Ovary (tissue), 9 donors: ENCODE measurements around the gene PYGL. TPM values are rescaled to one million over a fixed set of nuclear protein-coding genes. Genes with fewer than 3 reads are reported as not detected.

ENCODE experiments used
- DNase-seq, 5 donors: peaks; one replicate each; pipeline ENCODE4 v3.0.0-alpha.2; 2019 to 2020
- H3K27ac ChIP-seq, 2 donors: fragments of 200-600 bp; one replicate each; pipeline versions ENCODE4 v1.5.1 to v1.8.0; 2019 to 2022
- H3K27me3 ChIP-seq: fragments of 200-600 bp; one replicate; pipeline ENCODE4 v1.8.0; 2022
- H3K36me3 ChIP-seq: fragments of 200-600 bp; sonication (generic); one replicate; pipeline ENCODE4 v1.5.1; 2019
- H3K4me1 ChIP-seq: one replicate; pipeline ENCODE4 v1.8.1; 2013; ENCODE audit warnings: mild to moderate bottlenecking, moderate library complexity; ENCODE audit not compliant: insufficient read depth
- H3K4me3 ChIP-seq: fragments of 200-600 bp; sonication (generic); one replicate; pipeline ENCODE4 v1.5.1; 2017
- H3K9me3 ChIP-seq, 2 donors: fragments of 200-600 bp in 1 of 2; sonication (generic) in 1 of 2; one replicate each; pipeline versions ENCODE4 v1.5.1 to v1.8.1; 2013 to 2019; ENCODE audit warnings: mild to moderate bottlenecking in 1 of 2, moderate library complexity in 1 of 2
- CTCF ChIP-seq, 3 donors: fragments of 450-650 bp in 2 of 3; fragments of 200-600 bp in 1 of 3; IDR thresholded peaks; one replicate each; pipeline versions ENCODE4 v1.5.1 to v1.8.0; 2016 to 2022; ENCODE audit warnings: antibody characterized with exemption in 3 of 3, mild to moderate bottlenecking in 1 of 3
- EP300 ChIP-seq: sonication (generic); formaldehyde crosslinking; IDR thresholded peaks from one replicate; pipeline ENCODE4 v1.6.1; 2017; ENCODE audit warnings: antibody characterized with exemption
- POLR2A ChIP-seq: fragments of 450-650 bp; IDR thresholded peaks from one replicate; pipeline ENCODE4 v1.6.1; 2017; ENCODE audit warnings: antibody characterized with exemption, mild to moderate bottlenecking, moderate library complexity
- WGBS, 3 donors: extraction: QIAGEN DNeasy Blood & Tissue Kit in 1 of 3; methylation state at CpG; one replicate each; pipeline versions ENCODE4 v1.1.5 to v1.1.7; 2013 to 2017; 5-methylcytosine and 5-hydroxymethylcytosine counted together
- intact Hi-C, 4 donors: fragments of 100-400 bp; cut with DNase I; formaldehyde crosslinking; loops; one replicate each; pipeline versions ENCODE4 v1.11.0 to v1.15.1; 2022 to 2023
- polyA plus RNA-seq, 2 donors: library from polyadenylated mRNA; stranded (reverse); fragments of 200-250 nt in 1 of 2; fragments of 350-450 nt in 1 of 2; fragmentation: Illumina TruSeq in 1 of 2; extraction: RNeasy Lipid Tissue Mini Kit (QIAGEN cat#74804) in 1 of 2; gene quantifications; one replicate each; pipeline ENCODE4 v1.2.3, GENCODE V29; 2013 to 2014
- total RNA-seq, 7 donors: library from RNA; depleted of rRNA in 2 of 7; stranded (reverse); fragments of >200 nt in 2 of 7; fragmentation: NEBNext Ultra II Directional in 3 of 7; extraction: Animal tissue kit (Norgen Biotek cat#: 25700) in 3 of 7; gene quantifications; one replicate each; pipeline versions ENCODE4 v1.1.0 to v1.2.4, GENCODE V29; 2016 to 2023
- donor health status: DM: no; HTN: no; CAD: no; lungs with moderate emphysema.
- donor health status: DM: no; HTN: no; CAD: no.
- donor health status: Bipolar disorder and iron deficiency.
- donor health status: DM: yes; HTN: yes; CAD: no.
- donor health status: DM: no; HTN: no; CAD: no.
- donor health status: DM: yes; HTN: yes; CAD: no.

PYGL gene
- total and polyA plus RNA-seq, 9 donors, result 19.6 to 53.7 (median 32.6) TPM

GRCh38 chr14:50974118-50974517 is 29.8 kb upstream of the PYGL start:
- no peaks in the 10 kb centered on the region for H3K27me3 ChIP-seq
- WGBS, 3 donors, result 90 to 94% (median 93%) methylated on average over 5 of the region's 5 CpGs
- H3K36me3 ChIP-seq, result no peaks in the 10 kb centered on the region
- no peaks in the 10 kb centered on the region for H3K9me3 ChIP-seq
- DNase-seq, result no peak
- intact Hi-C loops, result loop anchor here in 1 of 4 donors (5.0 kb wide), 1 partner anchor 833 kb away; no protein-coding TSS in a partner anchor
- no peak overlapping the region for H3K27ac ChIP-seq
- no peaks in the 10 kb centered on the region for H3K4me1 ChIP-seq
- no peak for TF ChIP-seq EP300
- no peak for TF ChIP-seq POLR2A
- TF ChIP-seq CTCF (IDR thresholded peaks at IDR 0.05), result no peak
- H3K4me3 ChIP-seq, result no peak overlapping the region

GRCh38 chr14:50972734-50973133 is 28.5 kb upstream of the PYGL start:
- Histone ChIP-seq H3K4me3 (no peak overlapping the region), H3K36me3 (no peaks in the 10 kb centered on the region), H3K4me1 (no peaks in the 10 kb centered on the region), H3K9me3 (no peaks in the 10 kb centered on the region), H3K27me3 (no peaks in the 10 kb centered on the region), H3K27ac (no peak overlapping the region)
- intact Hi-C loops, result loop anchor here in 1 of 4 donors (5.0 kb wide), 1 partner anchor 835 kb away; no protein-coding TSS in a partner anchor
- 93 to 96% (median 95%) methylated on average over 11 of the region's 11 CpGs for WGBS, 3 donors
- TF ChIP-seq CTCF (IDR thresholded peaks at IDR 0.05) (no peak), EP300 (no peak), POLR2A (no peak)
- DNase-seq, result no peak

- Histone ChIP-seq H3K27ac (no peak overlapping the region), H3K36me3 (no peaks in the 10 kb centered on the region), H3K9me3 (no peaks in the 10 kb centered on the region), H3K27me3 (no peaks in the 10 kb centered on the region), H3K4me3 (no peak overlapping the region), H3K4me1 (no peaks in the 10 kb centered on the region)
- intact Hi-C loops, result loop anchor here in 1 of 4 donors (5.0 kb wide), 1 partner anchor 836 kb away; no protein-coding TSS in a partner anchor
- no peak for TF ChIP-seq POLR2A
- no peak for DNase-seq
- 85 to 87% (median 86%) methylated on average over 6 of the region's 6 CpGs for WGBS, 3 donors
These were observed 26.9 kb upstream of the PYGL start for GRCh38 chr14:50970886-50971781.

GRCh38 chr14:50967790-50968189 is 23.5 kb upstream of the PYGL start:
- Histone ChIP-seq H3K4me1 (peaks cover 2% of the 10 kb centered on the region), H3K9me3 (no peaks in the 10 kb centered on the region), H3K4me3 (no peak overlapping the region), H3K27ac (no peak overlapping the region), H3K27me3 (no peaks in the 10 kb centered on the region), H3K36me3 (no peaks in the 10 kb centered on the region)
- no peak for TF ChIP-seq POLR2A
- TF ChIP-seq CTCF (IDR thresholded peaks at IDR 0.05), result no peak
- no peak for TF ChIP-seq EP300
- 54 to 60% (median 60%) methylated on average over 2 of the region's 2 CpGs for WGBS, 3 donors
- DNase-seq, result no peak
- intact Hi-C loops, result no loop called here

- intact Hi-C loops, result no loop called here
- 14 to 20% (median 19%) methylated on average over 3 of the region's 3 CpGs for WGBS, 3 donors
- no peaks in the 10 kb centered on the region for H3K27me3 ChIP-seq
- H3K4me1 ChIP-seq, result peaks cover 2% of the 10 kb centered on the region
- H3K4me3 ChIP-seq, result no peak overlapping the region
- no peaks in the 10 kb centered on the region for H3K36me3 ChIP-seq
- H3K27ac ChIP-seq, result no peak overlapping the region
- TF ChIP-seq EP300 (no peak), POLR2A (no peak), CTCF (IDR thresholded peaks at IDR 0.05) (no peak)
- H3K9me3 ChIP-seq, result no peaks in the 10 kb centered on the region
- DNase-seq, result no peak
These were observed 22.8 kb upstream of the PYGL start for GRCh38 chr14:50967103-50967502.
